ENCODE results near the gene SLC39A11.

- TF ChIP-seq CTCF (IDR thresholded peaks at IDR 0.05) (no peak), POLR2A (IDR thresholded peaks at IDR 0.05) (no peak)
These were observed 137.9 kb downstream of the SLC39A11 start for GRCh38 chr17:72954579-72954978.
